ENCODE data around the gene BEX4. TPM values are rescaled to one million over a fixed set of nuclear protein-coding genes. Genes with fewer than 3 reads are reported as not detected.
A peak's percentile ranks its signal among the peaks of the same experiment; 100 is the strongest.

BEX4 gene, protein sequence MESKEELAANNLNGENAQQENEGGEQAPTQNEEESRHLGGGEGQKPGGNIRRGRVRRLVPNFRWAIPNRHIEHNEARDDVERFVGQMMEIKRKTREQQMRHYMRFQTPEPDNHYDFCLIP
- total RNA-seq (2021; fragmentation: NEBNext Ultra II Directional; extraction: Animal tissue kit (Norgen Biotek cat#: 25700)) = 45.1 TPM in 2 replicates
- polyA plus RNA-seq (2011; rRNA removed) = 16.2 and 27.2 TPM in 2 replicates
- polyA plus RNA-seq (2011; cell fraction: cytosol; rRNA removed) = 51.6 TPM
- 7.4 TPM for polyA plus RNA-seq (2011; cell fraction: nucleus; rRNA removed)
- polyA plus RNA-seq (2012, experiment 1 of 2) = 39.8 to 72.4 TPM (median 43.6 TPM) in 4 replicates
- polyA plus RNA-seq (2012, experiment 2 of 2) = 17.3 TPM
- 68.3 TPM for polyA plus RNA-seq (2013, experiment 1 of 2)
- polyA plus RNA-seq (2013, experiment 2 of 2) = 66.6 TPM
- 6.0 and 6.2 TPM in 2 replicates for polyA minus RNA-seq (2011; rRNA and poly(A)+ RNA removed)
- polyA minus RNA-seq (2011; cell fraction: cytosol; rRNA and poly(A)+ RNA removed) = 8.0 TPM
- polyA minus RNA-seq (2011; cell fraction: nucleus; rRNA and poly(A)+ RNA removed) = 9.1 TPM
- long read RNA-seq, experiment 1, transcript BEX4-202 (3 exons, 1,328 nt) = major isoform, 17 of 81 reads
- long read RNA-seq, experiment 1, partial matches to known transcripts = 58 of 81 reads
- long read RNA-seq, experiment 1, other reads (novel, unspliced or antisense) = 3 of 81 reads
- long read RNA-seq, experiment 2, transcript BEX4-202 (3 exons, 1,328 nt) = major isoform, 181 of 212 reads
- long read RNA-seq, experiment 2, transcript BEX4-201 (2 exons, 1,066 nt) = minor isoform, 7 of 212 reads
- long read RNA-seq, experiment 2, partial matches to known transcripts = 17 of 212 reads
- long read RNA-seq, experiment 2, other reads (novel, unspliced or antisense) = 7 of 212 reads

DNA sequence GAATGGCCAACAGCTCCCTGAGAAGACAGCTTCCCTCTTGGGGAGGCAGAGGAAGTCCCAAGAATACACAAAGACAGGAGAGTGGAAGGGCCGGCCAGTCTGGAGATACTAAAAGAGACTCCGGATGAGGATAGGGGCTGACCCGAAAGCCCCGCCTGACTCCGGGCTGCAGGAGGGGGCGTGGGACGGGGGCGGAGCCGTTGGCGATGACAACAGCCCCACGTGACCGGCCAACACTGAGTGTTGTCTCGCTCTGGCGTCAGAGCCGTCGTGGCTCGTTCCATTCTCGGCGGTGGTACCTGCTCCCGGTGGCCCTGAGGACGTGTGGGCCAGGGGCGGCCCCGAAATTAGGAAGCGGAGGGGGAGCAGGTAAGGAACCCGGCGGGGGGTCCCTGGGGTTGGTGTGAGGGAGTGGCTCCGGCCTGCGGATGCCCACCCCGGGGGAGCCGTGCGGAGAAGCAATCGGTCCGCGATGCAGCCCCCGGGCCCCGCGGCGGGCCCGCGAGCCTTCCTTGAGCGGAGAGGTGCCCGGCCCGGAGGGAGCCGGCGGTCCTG, at the start of gene BEX4:
BEX4 (plus strand) TSS at position 239 of the 555 bp plus-strand sequence. CDS start 1,046 bp downstream, outside the sequence.
- Histone ChIP-seq H3K79me1 (ENCODE audit: low read depth, low read length) (no peaks in the 10 kb centered on the region), H4K5ac (ENCODE audit: insufficient read length, low read depth, low read length) (peak within 1 kb of the TSS; percentile 37), H3K14ac (ENCODE audit: insufficient read length) (no peak within 1 kb of the TSS), H4K20me1 (replicated peaks in 1 of 2; ENCODE audit: control insufficient read depth in 1 of 2, insufficient read depth in 2 of 2, low read length in 2 of 2) (no peaks in the 10 kb centered on the region), H2AK5ac (ENCODE audit: low read depth, low read length) (no peak within 1 kb of the TSS), H2BK12ac (ENCODE audit: low read depth, low read length) (no peak within 1 kb of the TSS), H2BK15ac (ENCODE audit: low read length) (no peak within 1 kb of the TSS), H3K23me2 (ENCODE audit: low read depth, low read length) (no peaks in the 10 kb centered on the region), H3K36me3 (ENCODE audit: control insufficient read depth in 2 of 4, insufficient read depth in 4 of 4, low read length in 3 of 4) (peaks cover 0 to 13% (median 1%) of the 10 kb centered on the region in 4 experiments; a peak in 1 of 8 replicates), H3K4me1 (replicated peaks in 1 of 4; ENCODE audit: control insufficient read depth in 3 of 4, insufficient read depth in 4 of 4, low read length in 3 of 4) (peaks cover 0 to 3% (median 0%) of the 10 kb centered on the region in 4 experiments; a peak in 1 of 7 replicates), H3K27ac (ENCODE audit: low read depth, low read length) (peak within 1 kb of the TSS; percentile 85), H4K91ac (replicated peaks; ENCODE audit: insufficient read length, low read length) (no peak within 1 kb of the TSS), H2AFZ (ENCODE audit: low read length) (no peak within 1 kb of the TSS), H3K4ac (replicated peaks; ENCODE audit: insufficient read length, low read depth, low read length) (no peak within 1 kb of the TSS), H3K4me3 (ENCODE audit: extremely low read depth in 1 of 4, insufficient read depth in 2 of 4, low read depth in 3 of 4, low read length in 4 of 4) (peak within 1 kb of the TSS; percentile 58 to 81 (median 64)), H3K9me3 (ENCODE audit: insufficient read depth in 2 of 2, low read depth in 1 of 2, low read length in 1 of 2) (no peaks in the 10 kb centered on the region), H2BK5ac (ENCODE audit: low read depth, low read length) (peak within 1 kb of the TSS; percentile 44; the same call in 1 of the 2 replicates), H3K56ac (replicated peaks; ENCODE audit: insufficient read length, low read depth, low read length) (no peak within 1 kb of the TSS), H3K79me2 (ENCODE audit: control insufficient read depth in 1 of 2, insufficient read depth in 2 of 2, low read length in 2 of 2) (0 out of 4 replicates have a peak, but pooled peaks cover 0 to 3% of the 10 kb centered on the region in 2 experiments), H3K9ac (replicated peaks in 1 of 4; ENCODE audit: extremely low read depth in 1 of 4, low read depth in 3 of 4, low read length in 3 of 4) (peak within 1 kb of the TSS; percentile 71 to 90 (median 78)), H3K23ac (ENCODE audit: insufficient read length) (no peak within 1 kb of the TSS), H3K27me3 (replicated peaks in 1 of 4; ENCODE audit: control insufficient read depth in 3 of 4, extremely low read depth in 1 of 4, insufficient read depth in 3 of 4, low read length in 3 of 4) (no peaks in the 10 kb centered on the region), H3K18ac (ENCODE audit: extremely low read depth, low read length) (peak within 1 kb of the TSS; percentile 71), H4K8ac (ENCODE audit: extremely low read depth, insufficient read depth, low read length) (peak within 1 kb of the TSS; percentile 92; the same call in 1 of the 2 replicates), H2BK120ac (replicated peaks; ENCODE audit: low read depth, low read length) (no peak within 1 kb of the TSS), H2BK20ac (ENCODE audit: low read length) (no peak within 1 kb of the TSS), H3K4me2 (ENCODE audit: insufficient read depth in 1 of 2, low read depth in 2 of 2, low read length in 2 of 2) (peak within 1 kb of the TSS; percentile 65 to 68)
- peak; percentile 46 to 84 for DNase-seq (ENCODE audit: low read depth in 1 of 2, low spot score in 2 of 2)
- WGBS, 2 experiments (ENCODE audit: extremely low coverage in 1 of 2, insufficient coverage in 1 of 2, insufficient read length in 1 of 2, insufficient replicate concordance in 2 of 2, low coverage in 1 of 2, low lambda C conversion rate in 2 of 2, missing lambda C conversion rate in 1 of 2) = 10% methylated on average over 12 of the region's 45 CpGs; no CpG with 5 or more reads in 1 of the 2 experiments
- no peak for FAIRE-seq
- ChIA-PET POLR2A (ENCODE audit: partially characterized antibody) (interaction anchor here (0.6 to 1.3 kb wide), 8 partner anchors 9 to 275 kb away, joined by 3 to 5 read pairs (median 3); no protein-coding TSS in a partner anchor), CTCF (ENCODE audit: partially characterized antibody) (no interaction called here)
- no peak for TF ChIP-seq TCF12 (IDR thresholded peaks at IDR 0.05; ENCODE audit: low read depth, low read length)
- no peak for TF ChIP-seq CTBP2 (IDR thresholded peaks at IDR 0.05; ENCODE audit: borderline replicate concordance, insufficient read depth, insufficient read length, low read length)
- peak; percentile 83 to 87 for TF ChIP-seq POLR2A (IDR thresholded peaks at IDR 0.05; ENCODE audit: control extremely low read depth in 1 of 2, low read depth in 2 of 2, low read length in 2 of 2)
- no peak for TF ChIP-seq ASH2L (IDR thresholded peaks at IDR 0.05; ENCODE audit: low read length)
- no peak for TF ChIP-seq SRF (IDR thresholded peaks at IDR 0.05; ENCODE audit: low read depth, low read length)
- no peak for TF ChIP-seq ZNF274 (IDR thresholded peaks at IDR 0.05; ENCODE audit: borderline replicate concordance, extremely low read depth, low read length)
- TF ChIP-seq SIN3A (conservative IDR thresholded peaks at IDR 0.05 in 1 of 2, IDR thresholded peaks at IDR 0.05 in 1 of 2; ENCODE audit: low read depth in 1 of 2, low read length in 2 of 2) = no peak; a peak in 1 of 4 replicates
- TF ChIP-seq PHF8 (conservative IDR thresholded peaks at IDR 0.05; ENCODE audit: low read depth, low read length) = peak; percentile 71; the same call in 1 of the 2 replicates
- peak; percentile 96 for TF ChIP-seq TAF7 (optimal IDR thresholded peaks at IDR 0.05; ENCODE audit: borderline replicate concordance, low read depth, low read length)

Data from H1 (cell line).